ENCODE data around the gene AGR2.

Gene AGR2

DNA sequence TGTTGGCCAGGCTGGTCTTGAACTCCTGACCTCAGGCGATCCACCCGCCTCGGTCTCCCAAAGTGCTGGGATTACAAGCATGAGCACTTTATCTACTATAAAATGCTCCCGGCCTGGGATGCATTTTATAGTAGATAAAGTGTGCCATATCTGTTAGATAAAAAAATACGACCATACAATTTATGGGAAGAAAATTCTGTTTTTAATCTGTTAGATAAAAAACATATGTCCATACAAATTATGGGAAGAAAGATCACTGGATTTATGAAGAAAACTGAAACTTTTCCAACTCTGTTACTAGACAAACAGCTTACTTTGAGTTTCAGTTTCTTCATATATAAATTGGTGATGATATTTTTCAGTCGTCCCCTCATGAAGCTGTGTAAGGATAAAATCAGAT lies 46.8 kb downstream of the AGR2 start:
- TF ChIP-seq NFRKB (IDR thresholded peaks at IDR 0.05): no peak
- TF ChIP-seq L3MBTL2 (conservative IDR thresholded peaks at IDR 0.05): no peak
- ChIA-PET CTCF (no interaction called here), POLR2A (no interaction called here)
- no peak for DNase-seq (ENCODE audit: extremely low spot score)

DNA sequence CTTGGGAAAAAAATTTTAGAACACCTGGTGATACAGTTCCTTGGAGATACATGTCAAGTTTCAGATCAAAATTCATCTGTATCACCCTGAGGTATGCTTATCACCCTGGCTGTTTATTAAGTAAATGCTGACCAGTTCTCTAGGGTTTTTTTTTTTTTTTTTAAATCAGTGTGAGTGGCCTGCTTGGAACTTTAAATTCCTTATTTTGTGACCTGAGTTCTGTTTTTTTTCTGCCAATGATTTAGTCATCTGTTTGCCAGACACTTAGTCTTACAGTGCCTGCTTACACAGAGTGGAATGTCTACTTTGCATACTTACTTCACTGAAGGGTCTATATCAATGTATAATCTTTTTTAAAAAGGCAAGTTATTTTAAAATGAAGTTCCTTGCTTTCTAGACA lies 49.4 kb downstream of the AGR2 start:
- ChIA-PET POLR2A (no interaction called here), CTCF (no interaction called here)
- DNase-seq (ENCODE audit: extremely low spot score): no peak
- no peak for TF ChIP-seq LEF1 (IDR thresholded peaks at IDR 0.05; ENCODE audit: borderline replicate concordance)
- no peak for TF ChIP-seq FOXA1 (IDR thresholded peaks at IDR 0.05)

DNA sequence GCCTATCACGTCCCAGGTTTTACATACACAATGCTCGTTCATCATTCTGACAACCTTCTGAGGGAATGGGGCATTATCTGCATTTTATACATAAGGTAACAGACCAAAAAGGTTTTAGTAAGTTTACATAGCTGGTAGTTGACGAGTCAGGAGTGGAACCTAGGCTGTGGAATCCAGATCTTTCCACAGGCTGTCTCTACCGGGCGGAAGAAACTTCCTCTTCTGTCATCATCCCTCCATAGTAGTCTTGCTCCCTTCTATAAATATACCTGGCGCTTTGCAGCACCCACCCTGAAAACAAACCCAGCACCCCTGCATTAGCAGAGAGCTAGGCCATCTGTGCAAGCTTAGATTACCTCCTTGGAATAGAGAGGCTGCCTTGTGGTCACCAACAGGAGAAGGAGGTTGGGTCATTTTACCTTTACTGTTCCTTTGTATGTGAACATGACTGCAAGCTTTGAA lies 49.9 kb downstream of the AGR2 start:
- CTCF ChIA-PET: interaction anchor here (0.6 kb wide), 1 partner anchor 885 kb away, joined by 3 read pairs; no protein-coding TSS in a partner anchor
- TF ChIP-seq FOXA1 (IDR thresholded peaks at IDR 0.05): no peak
- TF ChIP-seq NFRKB (IDR thresholded peaks at IDR 0.05): no peak
- no peak for TF ChIP-seq HDGF (IDR thresholded peaks at IDR 0.05; ENCODE audit: borderline replicate concordance)
- TF ChIP-seq, protein P1, sequence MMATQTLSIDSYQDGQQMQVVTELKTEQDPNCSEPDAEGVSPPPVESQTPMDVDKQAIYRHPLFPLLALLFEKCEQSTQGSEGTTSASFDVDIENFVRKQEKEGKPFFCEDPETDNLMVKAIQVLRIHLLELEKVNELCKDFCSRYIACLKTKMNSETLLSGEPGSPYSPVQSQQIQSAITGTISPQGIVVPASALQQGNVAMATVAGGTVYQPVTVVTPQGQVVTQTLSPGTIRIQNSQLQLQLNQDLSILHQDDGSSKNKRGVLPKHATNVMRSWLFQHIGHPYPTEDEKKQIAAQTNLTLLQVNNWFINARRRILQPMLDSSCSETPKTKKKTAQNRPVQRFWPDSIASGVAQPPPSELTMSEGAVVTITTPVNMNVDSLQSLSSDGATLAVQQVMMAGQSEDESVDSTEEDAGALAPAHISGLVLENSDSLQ (IDR thresholded peaks at IDR 0.05): 0 out of 2 replicates have a peak, but pooled peaks have one; percentile 7
- TF ChIP-seq FOXK2 (IDR thresholded peaks at IDR 0.05): no peak
- no peak for TF ChIP-seq FOXM1 (IDR thresholded peaks at IDR 0.05; ENCODE audit: borderline replicate concordance)
- no peak for DNase-seq (ENCODE audit: extremely low spot score)
- POLR2A ChIA-PET: interaction anchor here (1.4 to 2.1 kb wide), 2 partner anchors 16 to 21 kb away, joined by 3 to 10 read pairs; no protein-coding TSS in a partner anchor

DNA sequence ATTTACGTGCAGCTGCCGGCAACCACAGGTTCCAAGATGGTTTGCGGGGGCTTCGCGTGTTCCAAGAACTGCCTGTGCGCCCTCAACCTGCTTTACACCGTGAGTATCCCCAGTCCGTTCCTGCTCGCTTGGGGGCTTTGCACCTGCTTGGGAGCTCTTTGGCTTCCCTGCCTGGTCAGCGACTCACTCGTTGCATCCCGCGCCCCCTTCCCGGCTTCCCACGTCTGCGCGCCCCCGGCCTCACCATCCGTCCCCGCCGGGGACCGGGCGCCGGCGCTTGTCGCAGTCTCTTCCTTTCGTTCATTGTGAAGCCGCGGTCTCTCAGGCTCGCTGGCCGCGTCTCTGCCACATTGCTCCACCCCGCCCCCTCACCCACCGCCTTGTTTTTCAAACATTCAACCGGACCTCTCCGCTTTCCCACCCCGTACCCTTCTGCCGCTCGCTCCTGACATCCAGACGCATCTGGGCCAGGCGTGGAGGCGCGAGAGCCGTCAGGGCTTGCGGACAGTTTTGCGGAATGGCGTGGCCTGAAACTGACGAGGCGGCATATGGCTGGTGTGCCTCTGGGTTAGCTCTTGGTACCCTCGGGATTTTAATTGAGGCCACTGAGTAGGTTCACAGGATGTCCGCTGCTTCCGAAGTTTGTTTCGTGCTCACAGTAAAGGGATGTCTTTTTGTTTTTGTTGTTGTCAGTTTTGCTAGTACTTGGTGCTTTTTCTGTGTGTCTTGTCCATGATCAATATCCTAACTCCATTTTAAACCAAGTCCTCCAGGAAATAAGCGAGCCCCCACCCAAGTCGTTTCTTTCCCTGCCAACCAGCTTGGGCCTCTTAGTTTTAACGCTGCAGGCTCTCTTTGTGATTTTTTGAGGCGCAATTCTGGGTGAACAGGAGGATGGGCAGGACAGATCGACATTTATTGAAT lies 50.6 kb downstream of the AGR2 start:
- peak; percentile 37 for DNase-seq (ENCODE audit: extremely low spot score)
- ChIA-PET POLR2A (interaction anchor here (0.6 to 2.1 kb wide), 3 partner anchors 17 to 280 kb away, joined by 3 to 10 read pairs (median 3); no protein-coding TSS in a partner anchor), CTCF (interaction anchor here (0.6 kb wide), 1 partner anchor 884 kb away, joined by 3 read pairs; no protein-coding TSS in a partner anchor)
- TF ChIP-seq LEF1 (IDR thresholded peaks at IDR 0.05; ENCODE audit: borderline replicate concordance) (no peak), ELF4 (IDR thresholded peaks at IDR 0.05) (no peak), L3MBTL2 (conservative IDR thresholded peaks at IDR 0.05) (peak; percentile 86), TARDBP (IDR thresholded peaks at IDR 0.05) (no peak), NFRKB (IDR thresholded peaks at IDR 0.05) (no peak), HDGF (IDR thresholded peaks at IDR 0.05; ENCODE audit: borderline replicate concordance) (no peak), SUZ12 (IDR thresholded peaks at IDR 0.05) (no peak), BHLHE40 (IDR thresholded peaks at IDR 0.05; ENCODE audit: borderline replicate concordance) (no peak)

DNA sequence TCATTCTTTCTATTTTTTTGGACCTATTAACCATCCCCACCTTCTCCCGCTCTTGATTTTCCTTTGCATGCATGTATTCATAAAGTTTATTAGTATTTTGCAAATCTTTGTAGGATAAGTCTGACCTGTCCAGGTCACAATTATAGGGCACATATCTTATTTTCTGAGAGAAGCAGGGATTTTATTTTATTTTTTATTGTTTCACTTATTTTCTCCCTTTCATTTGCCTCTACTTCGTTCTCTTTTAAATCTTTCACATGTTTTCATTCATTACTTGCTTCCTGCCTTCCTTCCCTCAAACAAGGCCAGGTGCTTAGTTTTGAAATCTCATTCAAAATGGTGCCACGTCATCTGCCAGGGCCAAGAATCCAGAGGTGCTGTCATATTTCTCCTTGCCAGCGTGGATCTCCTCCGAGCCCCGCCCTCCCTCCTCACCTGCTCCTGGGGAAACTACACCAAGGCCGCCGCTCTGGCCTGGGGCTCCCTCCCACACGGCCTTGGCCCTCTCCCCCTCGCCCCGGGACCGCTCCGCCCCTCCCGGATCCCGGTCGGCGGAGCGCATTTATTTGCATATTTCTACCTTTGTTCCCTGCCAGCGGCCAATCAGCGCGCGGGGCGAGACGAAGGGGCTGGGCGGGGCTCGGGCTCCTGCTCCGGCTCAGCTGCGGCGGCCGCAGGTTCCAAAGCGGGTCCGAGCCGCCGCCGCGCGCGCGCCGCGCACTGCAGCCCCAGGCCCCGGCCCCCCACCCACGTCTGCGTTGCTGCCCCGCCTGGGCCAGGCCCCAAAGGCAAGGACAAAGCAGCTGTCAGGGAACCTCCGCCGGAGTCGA lies 51.5 kb downstream of the AGR2 start, which contains the start of gene TSPAN13:
Gene TSPAN13, plus strand, starts transcription at position 654 of the 830 bp plus-strand sequence. CDS start 213 bp downstream, outside the sequence.
- DNase-seq (ENCODE audit: extremely low spot score): peak; percentile 86
- POLR2A ChIA-PET: interaction anchor here (0.6 to 2.1 kb wide), 3 partner anchors 18 to 281 kb away, joined by 3 to 10 read pairs (median 3); no protein-coding TSS in a partner anchor
- TF ChIP-seq L3MBTL2 (conservative IDR thresholded peaks at IDR 0.05) (peak; percentile 35), LEF1 (IDR thresholded peaks at IDR 0.05; ENCODE audit: borderline replicate concordance) (no peak), NFRKB (IDR thresholded peaks at IDR 0.05) (no peak), SUZ12 (IDR thresholded peaks at IDR 0.05) (no peak), HDGF (IDR thresholded peaks at IDR 0.05; ENCODE audit: borderline replicate concordance) (no peak), ELF4 (IDR thresholded peaks at IDR 0.05) (no peak), SP1 (IDR thresholded peaks at IDR 0.05) (no peak)
- TF ChIP-seq, protein P1 (IDR thresholded peaks at IDR 0.05): 0 out of 2 replicates have a peak, but pooled peaks have one; percentile 15
- CTCF ChIA-PET: no interaction called here

DNA sequence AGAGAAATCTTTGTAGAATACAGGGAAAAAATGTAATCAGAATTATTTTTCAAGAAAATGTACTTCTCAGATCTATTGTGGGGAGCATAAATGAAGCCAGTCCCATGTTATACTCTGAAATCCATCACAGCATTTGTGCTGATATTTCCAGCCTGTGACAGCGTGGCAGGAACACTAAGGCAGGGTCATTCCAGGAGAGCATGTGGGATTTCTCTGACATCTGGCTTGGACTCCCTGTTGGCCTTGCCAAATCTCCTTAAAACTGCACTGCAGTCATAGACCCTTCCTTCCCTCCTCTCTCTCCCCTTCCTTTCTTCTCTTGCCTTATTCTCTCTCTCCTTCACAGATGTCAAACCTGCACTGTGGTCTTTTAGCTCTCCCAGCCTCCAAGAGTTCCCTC lies 57.7 kb downstream of the AGR2 start:
- CTCF ChIA-PET: no interaction called here
- no peak for DNase-seq (ENCODE audit: extremely low spot score)
- POLR2A ChIA-PET: no interaction called here
- TF ChIP-seq TARDBP (IDR thresholded peaks at IDR 0.05) (no peak), FOXK2 (IDR thresholded peaks at IDR 0.05) (no peak), CTBP1 (IDR thresholded peaks at IDR 0.05; ENCODE audit: borderline replicate concordance) (no peak), HDGF (IDR thresholded peaks at IDR 0.05; ENCODE audit: borderline replicate concordance) (no peak), ZNF384 (IDR thresholded peaks at IDR 0.05) (no peak), LEF1 (IDR thresholded peaks at IDR 0.05; ENCODE audit: borderline replicate concordance) (no peak), SUZ12 (IDR thresholded peaks at IDR 0.05) (no peak), ELF4 (IDR thresholded peaks at IDR 0.05) (no peak), FOXA1 (IDR thresholded peaks at IDR 0.05) (no peak), SP1 (IDR thresholded peaks at IDR 0.05) (no peak), FOXM1 (IDR thresholded peaks at IDR 0.05; ENCODE audit: borderline replicate concordance) (no peak), NFRKB (IDR thresholded peaks at IDR 0.05) (no peak), BHLHE40 (IDR thresholded peaks at IDR 0.05; ENCODE audit: borderline replicate concordance) (no peak)
- TF ChIP-seq, protein P1 (IDR thresholded peaks at IDR 0.05): no peak

Data from HEK293T (cell line).